ENCODE measurements around the gene KRT78.

KRT78 gene

GRCh38 chr12:52822771-52823510, 25.9 kb downstream of the KRT78 start:
- no peak overlapping the region for H3K4me3 ChIP-seq (ENCODE audit: low read depth, low read length)
- no peak for TF ChIP-seq CTCF (conservative IDR thresholded peaks at IDR 0.05; ENCODE audit: low read depth, low read length)
- DNase-seq (ENCODE audit: low read depth): no peak

- TF ChIP-seq CTCF (conservative IDR thresholded peaks at IDR 0.05; ENCODE audit: low read depth, low read length): no peak
- DNase-seq (ENCODE audit: low read depth): no peak
- no peak overlapping the region for H3K4me3 ChIP-seq (ENCODE audit: low read depth, low read length)
These were observed 26.8 kb downstream of the KRT78 start for GRCh38 chr12:52821826-52822660.

GRCh38 chr12:52821071-52821730, 27.6 kb downstream of the KRT78 start:
- TF ChIP-seq CTCF (conservative IDR thresholded peaks at IDR 0.05; ENCODE audit: low read depth, low read length): no peak
- no peak overlapping the region for H3K4me3 ChIP-seq (ENCODE audit: low read depth, low read length)
- no peak for DNase-seq (ENCODE audit: low read depth)

GRCh38 chr12:52820521-52820920, 28.3 kb downstream of the KRT78 start:
- no peak for TF ChIP-seq CTCF (conservative IDR thresholded peaks at IDR 0.05; ENCODE audit: low read depth, low read length)
- H3K4me3 ChIP-seq (ENCODE audit: low read depth, low read length): no peak overlapping the region
- no peak for DNase-seq (ENCODE audit: low read depth)

GRCh38 chr12:52819731-52820510, 28.9 kb downstream of the KRT78 start:
- H3K4me3 ChIP-seq (ENCODE audit: low read depth, low read length): no peak overlapping the region
- TF ChIP-seq CTCF (conservative IDR thresholded peaks at IDR 0.05; ENCODE audit: low read depth, low read length): no peak

GRCh38 chr12:52818887-52819420, 29.8 kb downstream of the KRT78 start:
- TF ChIP-seq CTCF (conservative IDR thresholded peaks at IDR 0.05; ENCODE audit: low read depth, low read length): no peak
- no peak overlapping the region for H3K4me3 ChIP-seq (ENCODE audit: low read depth, low read length)
- DNase-seq (ENCODE audit: low read depth): no peak

More at GRCh38 chr12:52819731-52820510, 28.9 kb downstream of the KRT78 start:
- no peak for DNase-seq (ENCODE audit: low read depth)
